ENCODE data around the gene WDR59. TPM values are rescaled to one million over a fixed set of nuclear protein-coding genes. Genes with fewer than 3 reads are reported as not detected.
"Not testable (repeated sequence)": the region's sequence is repeated elsewhere in the genome, so short reads cannot be mapped to it uniquely, and the experiment has no call there.

The WDR59 gene
- total RNA-seq, 2 donors from 2014 or later = 35.7 to 42.9 TPM

DNA sequence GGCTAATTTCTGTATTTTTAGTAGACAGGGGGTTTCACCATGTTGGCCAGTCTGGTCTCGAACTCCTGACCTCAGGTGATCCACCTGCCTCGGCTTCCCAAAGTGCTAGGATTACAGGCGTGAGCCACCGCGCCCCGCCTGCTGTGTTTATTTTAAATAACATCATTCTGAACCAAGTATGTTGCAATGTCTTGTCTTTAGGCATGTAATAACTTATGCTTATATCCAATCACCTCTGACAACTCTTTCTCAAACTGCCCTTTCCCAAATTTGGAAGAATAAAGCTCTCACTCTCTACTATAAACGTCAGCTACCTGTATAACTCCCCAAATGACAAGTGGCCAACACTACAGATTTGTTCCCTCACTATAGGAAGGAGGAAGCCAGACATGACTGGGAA lies 107.2 kb downstream of the WDR59 start:
- DNase-seq (no peak), ATAC-seq (no peak)
- intact Hi-C loops (cut with DNase I) = loop anchor here in 1 of 2 donors (10.0 kb wide), 1 partner anchor 237 kb away; the partner anchor contains the start of gene LDHD

DNA sequence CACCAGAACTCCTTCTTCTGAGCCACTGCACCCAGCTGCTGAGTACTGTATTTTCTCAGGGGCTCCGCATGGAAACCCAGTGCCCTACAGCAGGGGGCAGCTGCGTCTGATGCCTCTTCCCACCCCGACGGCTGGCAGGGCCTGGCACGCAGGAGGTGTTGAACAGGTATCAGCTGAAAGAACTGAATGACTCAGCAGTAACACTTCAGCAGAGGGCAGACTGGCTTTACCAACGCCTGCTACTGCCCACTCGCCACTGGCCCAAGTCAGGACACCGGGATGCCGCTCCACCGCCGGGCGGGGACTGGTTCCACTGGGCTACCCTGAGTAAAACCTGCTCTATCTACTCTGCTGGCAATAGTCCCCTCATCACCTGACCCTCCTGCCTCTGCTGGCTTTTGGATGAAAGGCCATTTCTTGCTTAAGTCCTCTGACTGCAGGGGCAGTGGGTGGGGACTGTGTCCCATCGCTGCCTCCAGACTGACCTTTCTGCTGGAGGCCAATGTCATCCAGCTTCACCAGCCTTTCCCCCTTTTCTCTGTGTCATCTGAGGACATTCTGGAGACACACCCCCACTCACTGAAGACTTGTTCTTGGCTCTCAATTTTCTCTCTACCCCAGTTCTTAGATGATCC lies 109.9 kb downstream of the WDR59 start:
- peak; percentile 28 for DNase-seq
- peak; percentile 50 to 81 for ATAC-seq
- intact Hi-C loops (cut with DNase I) = loop anchor here in 1 of 2 donors (10.0 kb wide), 1 partner anchor 240 kb away; the partner anchor contains the start of gene LDHD

DNA sequence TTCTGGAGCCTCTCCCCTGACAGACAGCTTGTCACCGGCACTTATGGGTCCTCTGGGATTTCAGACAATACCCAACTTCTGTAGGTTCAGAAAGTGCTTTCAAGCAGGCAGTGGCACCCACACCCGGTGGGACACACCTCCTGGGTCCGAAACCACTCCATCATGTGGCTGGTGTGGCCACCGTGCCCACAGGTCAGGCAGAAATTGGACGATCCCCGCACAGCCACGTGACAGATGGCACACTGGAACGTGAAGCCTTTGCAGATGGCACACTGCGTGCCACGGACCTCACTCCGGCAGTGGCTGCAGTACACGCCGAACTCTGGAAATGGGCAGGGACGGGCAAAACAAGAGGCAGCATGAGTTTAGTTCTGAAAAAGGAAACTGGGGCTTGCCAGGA lies 110.8 kb downstream of the WDR59 start:
- DNase-seq = no peak
- intact Hi-C loops (cut with DNase I) = loop anchor here in 1 of 2 donors (10.0 kb wide), 1 partner anchor 241 kb away; the partner anchor contains the start of gene LDHD

DNA sequence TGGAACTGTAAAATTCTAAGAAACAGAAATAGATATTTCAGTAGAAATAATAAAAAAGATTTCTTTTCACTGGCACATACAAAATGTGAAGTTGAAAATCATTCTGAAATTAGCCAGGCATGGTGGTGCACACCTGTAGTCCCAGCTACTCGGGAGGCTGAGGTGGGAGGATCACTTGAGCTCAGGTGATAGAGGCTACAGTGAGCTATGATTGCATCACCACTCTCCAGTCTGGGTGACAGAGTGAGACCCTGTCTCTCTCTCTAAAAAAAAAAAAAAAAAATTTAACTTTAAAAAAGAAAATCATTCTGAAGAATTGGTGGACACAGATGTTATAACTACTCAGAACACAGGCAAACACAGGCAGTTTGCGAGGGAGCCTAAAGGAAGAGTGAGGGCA lies 112.6 kb downstream of the WDR59 start:
- intact Hi-C loops (cut with DNase I) = loop anchor here in 1 of 2 donors (10.0 kb wide), 1 partner anchor 242 kb away; the partner anchor contains the start of gene LDHD
- DNase-seq (no peak), ATAC-seq (no peak)

More for the DNA sequence above, 110.8 kb downstream of the WDR59 start:
- peak in 1 of 2 donors; percentile 16 for ATAC-seq

GRCh38 chr16:74871608-74872007 lies 113.3 kb downstream of the WDR59 start:
- no peak for DNase-seq
- intact Hi-C loops (cut with DNase I) = loop anchor here in 1 of 2 donors (10.0 kb wide), 1 partner anchor 243 kb away; the partner anchor contains the start of gene LDHD
- no peak for ATAC-seq

GRCh38 chr16:74868501-74868900 lies 116.4 kb downstream of the WDR59 start:
- intact Hi-C loops (cut with DNase I) = no loop called here
- DNase-seq = no peak
- ATAC-seq = peak in 1 of 2 donors; percentile 44

DNA sequence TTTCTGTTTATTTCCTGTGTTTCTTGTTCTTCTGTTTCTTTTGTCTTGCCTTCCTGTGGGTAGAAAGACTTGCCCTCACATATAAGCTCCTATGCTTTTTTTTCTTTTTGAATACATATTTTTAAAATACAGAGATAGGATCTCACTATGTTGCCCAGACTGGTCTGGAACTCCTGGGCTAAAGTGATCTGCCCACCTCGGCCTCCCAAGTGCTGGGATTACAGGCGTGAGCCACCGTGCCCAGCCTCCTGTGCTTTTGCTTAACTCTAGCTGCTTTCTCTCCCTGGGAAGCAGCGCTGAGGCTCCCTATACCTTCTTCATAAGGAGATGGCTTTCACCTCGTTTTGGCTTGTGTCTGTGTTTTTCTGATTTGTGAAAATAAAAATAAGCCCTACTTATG lies 116.9 kb downstream of the WDR59 start:
- intact Hi-C loops (cut with DNase I) = no loop called here
- ATAC-seq (no peak), DNase-seq (no peak)

DNA sequence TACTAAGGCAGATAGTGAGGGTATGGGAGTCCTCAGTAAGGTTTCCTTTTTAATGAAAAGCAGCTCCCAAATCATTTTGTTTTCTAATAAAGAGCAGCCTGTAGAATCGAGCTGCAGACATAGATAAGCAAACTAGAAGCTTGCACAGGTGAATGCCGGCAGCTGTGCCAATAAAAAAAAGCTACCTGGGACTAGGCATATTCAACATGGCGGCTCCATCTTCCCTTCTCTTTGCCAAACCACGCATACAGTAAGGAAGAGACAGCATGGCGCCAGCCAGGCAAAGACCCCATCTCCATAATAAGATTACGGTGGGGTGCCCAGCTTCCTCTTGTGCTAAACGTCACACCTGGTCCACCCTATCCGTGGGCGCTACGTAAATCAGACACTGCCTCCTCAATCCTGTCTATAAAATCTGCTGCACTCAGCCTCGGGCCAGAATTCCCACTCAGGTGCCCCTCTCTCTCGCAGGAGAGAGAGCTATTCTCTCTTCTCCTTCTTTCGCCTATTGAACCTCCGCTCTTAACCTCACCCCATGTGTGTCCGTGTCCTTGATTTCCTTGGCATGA lies 117.6 kb downstream of the WDR59 start:
- intact Hi-C loops (cut with DNase I) = no loop called here
- DNase-seq (no peak), ATAC-seq (no peak)

DNA sequence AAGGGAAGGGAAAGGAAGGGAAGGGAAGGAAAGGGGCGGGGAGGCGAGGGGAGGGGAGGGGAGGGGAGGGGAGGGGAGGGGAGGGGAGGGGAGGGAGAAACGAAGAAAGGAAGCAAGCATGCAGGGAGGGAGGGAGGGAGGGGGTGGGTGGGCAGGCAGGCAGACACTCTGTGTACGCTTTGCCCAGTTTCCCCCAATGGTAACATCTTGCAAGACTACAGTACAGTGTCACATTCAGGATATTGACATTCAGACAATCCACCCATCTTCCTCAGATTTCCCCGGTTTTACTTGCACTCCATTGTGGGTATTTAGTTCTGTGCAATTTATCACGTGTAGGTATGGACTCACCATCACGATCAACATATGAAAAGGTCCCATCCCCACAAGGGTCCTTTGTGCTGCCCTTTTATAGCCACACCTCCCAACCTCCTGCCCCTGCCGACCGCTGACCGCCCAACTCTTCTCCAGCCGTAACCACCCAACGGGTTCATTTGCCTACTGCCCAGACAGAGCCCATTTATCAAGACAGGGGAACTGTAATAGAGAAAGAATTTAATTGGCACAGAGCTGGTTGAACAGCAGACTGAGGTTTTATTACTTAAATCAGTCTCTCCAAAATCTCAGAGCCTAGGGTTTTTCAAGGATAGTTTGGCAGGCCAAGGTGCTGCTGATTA lies 118.9 kb downstream of the WDR59 start:
- peak in 1 of 2 donors; percentile 54 for ATAC-seq
- intact Hi-C loops (cut with DNase I) = no loop called here
- DNase-seq = no peak

- DNase-seq = no peak
- peak in 1 of 2 donors; percentile 52 for ATAC-seq
- intact Hi-C loops (cut with DNase I) = loop anchor here (2.0 to 5.0 kb wide), 3 partner anchors 50 to 154 kb away; no protein-coding TSS in a partner anchor
Observed at GRCh38 chr16:74862743-74863244, 122.1 kb downstream of the WDR59 start.

GRCh38 chr16:74852500-74852875 lies 132.4 kb downstream of the WDR59 start:
- DNase-seq (no peak), ATAC-seq (no peak)
- intact Hi-C loops (cut with DNase I) = no loop called here

DNA sequence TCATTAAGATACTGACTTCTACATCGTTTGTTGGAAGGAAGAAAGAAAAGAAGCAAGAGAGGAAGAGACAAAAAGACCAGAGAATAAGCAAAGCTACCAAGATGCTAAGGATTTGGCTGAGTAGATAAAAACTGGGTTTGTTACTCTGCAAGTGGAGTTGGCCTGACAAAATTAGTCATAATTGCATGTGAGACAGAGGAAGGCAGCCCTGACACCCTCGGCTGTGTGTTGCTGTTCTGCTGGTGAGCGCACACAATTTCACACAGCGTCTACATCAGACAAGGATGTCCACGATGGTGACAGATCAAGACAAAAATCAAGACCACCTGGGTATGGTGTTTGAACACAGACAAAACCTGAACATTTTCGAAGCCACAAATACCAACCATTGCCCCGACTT lies 134.9 kb downstream of the WDR59 start:
- ATAC-seq (no peak), DNase-seq (no peak)
- intact Hi-C loops (cut with DNase I) = no loop called here

DNA sequence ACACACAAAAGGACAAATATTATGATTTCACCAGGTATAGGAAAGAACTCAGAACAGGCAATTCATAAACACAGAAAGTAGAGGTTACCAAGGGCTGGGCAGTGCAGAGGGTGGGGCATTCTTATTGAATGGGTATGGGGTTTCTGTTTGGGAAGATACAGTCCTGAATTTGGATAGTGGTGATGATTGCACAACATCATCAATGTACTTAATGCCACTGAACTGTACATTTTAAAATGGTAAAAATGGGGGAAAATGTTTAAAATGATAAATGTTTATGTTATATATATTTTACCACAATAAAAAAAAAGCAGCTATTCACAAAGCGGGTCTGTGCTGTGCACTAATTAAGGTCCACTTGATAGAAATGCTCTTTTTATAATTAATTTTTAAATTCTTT lies 137.7 kb downstream of the WDR59 start:
- intact Hi-C loops (cut with DNase I) = no loop called here
- ATAC-seq = no peak
- DNase-seq = no peak

DNA sequence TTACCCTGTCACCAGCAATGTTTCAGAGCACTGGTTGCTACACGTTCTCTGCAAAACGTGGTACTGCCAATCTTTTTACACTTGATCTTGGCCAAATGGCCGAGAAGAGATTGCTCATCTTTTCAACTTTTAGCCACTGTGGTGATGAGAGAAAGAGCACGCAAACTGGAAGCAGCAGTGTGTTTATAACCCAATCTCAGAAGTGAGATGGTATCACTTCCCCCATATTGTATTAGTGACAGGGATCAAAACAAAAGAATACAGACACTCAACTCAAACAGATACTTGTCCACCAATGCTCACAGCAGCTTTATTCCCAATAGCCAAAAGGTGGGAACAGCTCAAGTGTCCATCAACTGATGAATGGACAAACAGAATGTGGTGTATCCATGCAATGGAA lies 138.2 kb downstream of the WDR59 start:
- DNase-seq = no peak
- ATAC-seq = no peak
- intact Hi-C loops (cut with DNase I) = no loop called here

DNA sequence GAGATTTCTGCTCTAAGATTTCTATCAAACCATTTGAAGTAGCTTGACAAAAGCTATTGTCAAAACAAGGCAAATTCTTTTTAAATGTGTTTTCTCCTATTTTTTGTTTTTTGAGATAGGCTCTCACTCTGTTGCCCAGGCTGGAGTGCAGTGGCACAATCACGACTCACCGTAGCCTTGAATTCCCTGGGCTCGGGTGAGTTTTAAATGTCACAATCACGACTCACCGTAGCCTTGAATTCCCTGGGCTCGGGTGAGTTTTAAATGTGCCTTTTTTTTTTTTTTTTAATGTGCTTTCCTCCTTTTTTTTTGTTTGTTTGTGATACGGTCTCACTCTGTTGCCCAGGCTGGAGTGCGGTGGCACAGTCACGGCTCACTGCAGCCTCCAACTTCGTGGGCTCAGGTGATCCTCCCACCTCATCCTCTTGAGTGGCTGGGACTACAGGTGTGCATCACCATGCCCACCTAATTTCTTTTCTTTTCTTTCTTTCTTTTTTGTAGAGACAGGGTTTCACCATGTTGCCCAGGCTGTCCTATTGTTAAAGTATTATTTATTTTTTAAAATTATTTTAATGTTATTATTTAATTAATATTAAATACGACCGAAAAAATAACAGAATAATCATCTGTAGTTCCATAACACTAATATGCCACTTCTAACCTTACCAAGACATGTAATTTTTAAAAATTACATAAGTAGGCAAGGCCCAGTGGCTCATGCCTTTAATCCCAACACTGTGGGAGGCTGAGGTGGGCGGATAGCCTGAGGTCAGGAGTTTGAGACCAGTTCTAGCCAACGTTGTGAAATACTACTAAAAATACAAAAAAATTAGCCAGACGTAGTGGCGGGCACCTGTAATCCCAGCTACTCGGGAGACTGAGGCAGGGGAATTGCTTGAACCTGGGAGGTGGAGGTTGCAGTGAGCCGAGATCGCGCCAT lies 140.6 kb downstream of the WDR59 start:
- ATAC-seq (no peak), DNase-seq (no peak)
- intact Hi-C loops (cut with DNase I) = no loop called here

DNA sequence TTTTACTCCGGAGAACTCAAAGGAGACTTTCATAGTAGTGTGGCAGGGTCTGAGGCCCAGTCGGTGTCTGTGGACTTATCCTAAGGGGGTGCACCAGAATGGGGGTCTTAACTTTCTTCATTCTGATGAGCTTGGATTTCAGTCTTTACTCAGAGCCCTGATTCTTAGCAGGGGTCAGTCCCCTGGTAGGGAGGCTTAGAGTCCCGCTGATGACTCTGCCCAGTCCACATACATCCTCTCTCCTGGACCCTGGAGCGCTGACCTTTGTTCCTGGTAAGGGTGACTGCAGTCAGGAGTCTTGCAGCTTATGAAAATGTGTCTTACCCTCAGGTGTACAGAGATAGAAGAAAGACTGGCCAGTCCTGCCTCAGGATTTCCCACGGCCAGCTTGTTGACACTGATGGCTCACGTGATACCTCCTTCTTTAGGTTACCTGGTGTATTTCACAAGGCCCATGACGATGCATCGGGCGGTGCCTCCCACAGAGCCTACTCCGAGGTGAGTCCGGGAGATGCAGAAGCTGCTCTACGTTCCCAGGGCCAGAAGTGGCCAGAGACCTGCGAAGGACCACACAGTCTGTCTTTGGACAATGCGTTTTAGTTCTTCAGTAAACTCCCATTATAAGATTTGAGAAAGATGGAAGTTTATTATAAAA lies 141.4 kb downstream of the WDR59 start:
- ATAC-seq; DNase-seq; intact Hi-C loops (cut with DNase I): not testable (repeated sequence)

GRCh38 chr16:74842413-74842812 lies 142.5 kb downstream of the WDR59 start:
- intact Hi-C loops (cut with DNase I) = no loop called here
- ATAC-seq = peak in 1 of 2 donors; percentile 54

DNA sequence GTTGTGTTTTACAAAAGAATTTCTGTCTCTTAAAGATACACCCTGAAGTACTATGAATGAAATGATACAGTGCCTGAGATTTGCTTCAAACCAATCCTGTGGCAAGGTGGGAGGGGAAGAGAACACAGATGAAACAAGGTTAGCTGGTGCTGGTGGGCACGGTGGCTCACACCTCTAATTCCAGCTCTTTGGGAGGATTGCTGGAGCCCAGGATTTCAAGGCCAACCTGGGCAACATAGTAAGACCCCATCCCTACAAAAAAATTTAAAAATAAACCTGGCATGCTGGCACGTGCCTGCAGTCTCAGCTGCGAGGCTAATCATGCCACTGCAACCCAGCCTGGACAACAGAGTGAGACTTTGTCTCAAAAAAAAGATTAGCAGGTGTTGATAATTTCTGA lies 143.0 kb downstream of the WDR59 start:
- intact Hi-C loops (cut with DNase I) = no loop called here
- ATAC-seq (no peak), DNase-seq (no peak)

More at GRCh38 chr16:74842413-74842812, 142.5 kb downstream of the WDR59 start:
- no peak for DNase-seq
